ENCODE results near the gene DEFB113.
"Not testable (repeated sequence)": the region's sequence is repeated elsewhere in the genome, so short reads cannot be mapped to it uniquely, and the experiment has no call there.

DEFB113 gene

DNA sequence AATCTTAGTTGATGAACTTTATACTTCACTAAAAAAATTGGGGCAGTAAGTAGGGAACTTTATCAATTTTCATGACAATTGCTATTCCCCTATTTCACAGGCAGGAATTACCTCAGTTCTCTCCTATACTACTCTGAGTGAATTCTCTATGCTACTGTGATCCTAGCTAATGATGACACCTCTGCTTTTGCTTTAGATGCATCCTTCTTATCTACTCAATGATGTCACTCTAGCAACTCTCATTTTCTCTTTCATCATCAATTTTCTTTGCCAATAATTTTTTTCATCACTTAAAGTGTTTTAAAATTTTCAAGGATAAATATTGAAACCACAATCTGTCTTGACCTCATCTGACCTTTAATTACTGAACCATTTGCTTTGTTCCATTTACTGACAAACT, 13.6 kb downstream of the DEFB113 start:
- no peak for TF ChIP-seq POLR2A (IDR thresholded peaks at IDR 0.05; ENCODE audit: low read depth, low read length)
- DNase-seq (ENCODE audit: insufficient read length, low spot score): no peak
- FAIRE-seq: no peak

GRCh38 chr6:49951926-49952325, 17.5 kb downstream of the DEFB113 start:
- DNase-seq (ENCODE audit: insufficient read length, low spot score) (no peak), FAIRE-seq (no peak)
- TF ChIP-seq POLR2A (IDR thresholded peaks at IDR 0.05; ENCODE audit: low read depth, low read length): no peak

- DNase-seq (ENCODE audit: insufficient read length, low spot score): no peak
- no peak for FAIRE-seq
- no peak for TF ChIP-seq POLR2A (IDR thresholded peaks at IDR 0.05; ENCODE audit: low read depth, low read length)
Observed at GRCh38 chr6:49950415-49950751, 19.0 kb downstream of the DEFB113 start.

DNA sequence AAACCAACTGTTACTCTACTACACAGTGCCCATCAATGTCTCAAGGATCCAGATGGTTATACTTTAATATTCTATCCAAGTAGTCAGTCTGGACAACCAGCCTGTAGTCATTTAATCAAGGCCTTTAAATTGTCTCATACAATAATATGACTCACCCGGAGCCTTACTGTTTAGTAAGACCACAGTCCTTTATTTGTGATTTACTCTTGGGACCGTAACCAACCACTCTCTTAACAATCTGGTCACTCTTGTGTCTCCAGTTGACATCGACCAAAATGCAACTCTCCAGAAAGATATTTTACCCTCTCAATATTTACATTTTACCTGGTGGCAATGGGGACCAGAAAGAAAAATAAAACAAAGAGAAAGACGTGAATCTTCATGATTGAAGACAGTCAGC, 20.4 kb downstream of the DEFB113 start:
- FAIRE-seq: no peak
- no peak for TF ChIP-seq POLR2A (IDR thresholded peaks at IDR 0.05; ENCODE audit: low read depth, low read length)
- no peak for DNase-seq (ENCODE audit: insufficient read length, low spot score)

GRCh38 chr6:49946835-49947234, 22.6 kb downstream of the DEFB113 start:
- DNase-seq (ENCODE audit: insufficient read length, low spot score): no peak
- no peak for FAIRE-seq
- TF ChIP-seq POLR2A (IDR thresholded peaks at IDR 0.05; ENCODE audit: low read depth, low read length): no peak

GRCh38 chr6:49944068-49944467, 25.4 kb downstream of the DEFB113 start:
- FAIRE-seq; DNase-seq (ENCODE audit: insufficient read length, low spot score): not testable (repeated sequence)

- no peak for TF ChIP-seq POLR2A (IDR thresholded peaks at IDR 0.05; ENCODE audit: low read depth, low read length)
- no peak for FAIRE-seq
Observed at GRCh38 chr6:49939993-49940498, 29.4 kb downstream of the DEFB113 start.

GRCh38 chr6:49937811-49938210, 31.6 kb downstream of the DEFB113 start:
- no peak for FAIRE-seq

More at GRCh38 chr6:49939993-49940498, 29.4 kb downstream of the DEFB113 start:
- no peak for DNase-seq (ENCODE audit: insufficient read length, low spot score)

GRCh38 chr6:49937017-49937416, 32.4 kb downstream of the DEFB113 start:
- FAIRE-seq (no peak), DNase-seq (ENCODE audit: insufficient read length, low spot score) (no peak)
- no peak for TF ChIP-seq POLR2A (IDR thresholded peaks at IDR 0.05; ENCODE audit: low read depth, low read length)

More at GRCh38 chr6:49937811-49938210, 31.6 kb downstream of the DEFB113 start:
- no peak for DNase-seq (ENCODE audit: insufficient read length, low spot score)
- TF ChIP-seq POLR2A (IDR thresholded peaks at IDR 0.05; ENCODE audit: low read depth, low read length): no peak

- FAIRE-seq (no peak), DNase-seq (ENCODE audit: insufficient read length, low spot score) (no peak)
- TF ChIP-seq POLR2A (IDR thresholded peaks at IDR 0.05; ENCODE audit: low read depth, low read length): no peak
Observed at GRCh38 chr6:49935387-49935786, 34.0 kb downstream of the DEFB113 start.

DNA sequence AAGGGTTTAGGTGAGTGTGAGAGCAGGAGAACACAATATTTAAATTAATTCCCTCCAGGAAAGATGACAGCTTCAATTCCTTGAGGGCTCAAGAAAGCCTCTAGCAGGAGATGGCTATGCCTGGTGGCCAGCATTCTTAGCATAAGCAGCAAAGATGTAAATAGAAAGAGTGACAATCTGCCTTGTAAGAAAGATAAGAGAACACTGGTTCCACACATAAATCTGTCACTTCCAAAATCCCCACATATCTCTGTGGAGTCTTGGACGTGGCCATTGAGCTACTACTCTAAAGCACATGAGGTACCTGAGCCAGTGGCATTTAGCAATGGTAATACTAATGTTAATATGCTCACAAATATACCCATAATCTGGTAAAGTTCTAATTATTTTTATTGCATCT, 34.7 kb downstream of the DEFB113 start:
- TF ChIP-seq POLR2A (IDR thresholded peaks at IDR 0.05; ENCODE audit: low read depth, low read length): no peak
- no peak for FAIRE-seq
- no peak for DNase-seq (ENCODE audit: insufficient read length, low spot score)

DNA sequence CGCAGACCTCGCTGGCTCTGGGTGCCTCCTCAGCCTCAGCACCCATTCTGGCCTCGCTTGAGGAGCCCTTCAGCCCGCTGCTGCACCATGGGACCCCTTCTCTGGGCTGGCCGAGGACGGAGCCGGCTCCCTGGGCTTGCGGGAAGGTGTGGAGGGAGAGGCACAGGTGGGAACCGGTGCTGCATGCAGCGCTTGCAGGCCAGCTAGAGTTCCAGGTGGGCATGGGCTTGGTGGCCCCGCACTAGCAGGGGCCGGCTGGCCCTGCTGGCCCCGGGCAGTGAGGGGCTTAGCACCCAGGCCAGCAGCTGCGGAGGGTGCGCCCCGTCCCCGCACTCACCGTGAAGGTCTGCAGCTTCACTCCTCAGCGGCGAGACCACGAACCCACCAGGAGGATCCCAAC, 35.9 kb downstream of the DEFB113 start:
- no peak for TF ChIP-seq POLR2A (IDR thresholded peaks at IDR 0.05; ENCODE audit: low read depth, low read length)
- FAIRE-seq (no peak), DNase-seq (ENCODE audit: insufficient read length, low spot score) (no peak)

DNA sequence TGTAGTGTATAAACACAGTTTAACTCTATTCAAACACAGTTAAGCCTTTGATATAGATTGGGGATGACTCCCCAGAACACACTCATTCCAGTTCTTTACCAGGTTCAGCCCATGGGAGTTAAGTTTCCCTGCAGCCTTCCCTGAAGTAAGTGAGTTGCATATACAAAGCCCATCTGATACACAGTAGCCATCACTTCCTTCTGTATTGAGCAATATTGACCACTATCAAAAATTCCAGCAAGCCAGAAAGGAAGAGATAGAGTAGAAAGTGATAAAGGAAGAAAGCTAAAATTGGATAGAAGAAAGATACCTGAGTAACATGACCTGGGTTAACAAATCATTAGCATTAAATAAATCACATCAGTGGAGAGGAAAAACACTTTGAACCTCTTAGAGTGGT, 40.1 kb downstream of the DEFB113 start:
- no peak for FAIRE-seq
- no peak for TF ChIP-seq POLR2A (IDR thresholded peaks at IDR 0.05; ENCODE audit: low read depth, low read length)
- DNase-seq (ENCODE audit: insufficient read length, low spot score): no peak

DNA sequence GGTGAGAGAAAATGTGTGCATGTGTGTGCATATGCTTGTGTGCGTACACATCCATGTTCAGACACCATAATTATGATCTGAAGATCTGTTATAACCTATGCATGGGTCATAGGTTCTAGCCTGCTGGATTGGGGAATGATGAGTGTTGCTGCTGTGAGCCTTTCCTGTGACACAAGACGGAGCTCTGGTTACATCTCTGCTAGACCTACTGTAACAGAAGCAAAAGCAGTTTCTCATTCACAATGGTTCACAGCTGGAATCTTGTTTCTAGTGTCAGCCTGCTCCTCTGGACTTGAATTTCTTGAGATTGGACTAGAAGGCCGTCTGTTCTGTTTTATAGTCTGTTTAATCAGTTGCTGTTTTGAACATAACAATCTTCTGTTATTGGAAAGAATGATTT, 45.6 kb downstream of the DEFB113 start:
- no peak for DNase-seq (ENCODE audit: insufficient read length, low spot score)
- TF ChIP-seq POLR2A (IDR thresholded peaks at IDR 0.05; ENCODE audit: low read depth, low read length): no peak
- no peak for FAIRE-seq

- DNase-seq (ENCODE audit: insufficient read length, low spot score) (no peak), FAIRE-seq (no peak)
- TF ChIP-seq POLR2A (IDR thresholded peaks at IDR 0.05; ENCODE audit: low read depth, low read length): no peak
Observed at GRCh38 chr6:49919935-49920644, 49.3 kb downstream of the DEFB113 start.

Measured in H54 (cell line).